BJ (cell line): ENCODE results near the gene NOS1. TPM values are rescaled to one million over a fixed set of nuclear protein-coding genes. Genes with fewer than 3 reads are reported as not detected.

Experiments used
- CTCF ChIA-PET: fragments of 350-600 bp; formaldehyde crosslinking; extraction: SDS; loops from one replicate; lab custom pipeline; 2021; ENCODE audit warnings: antibody characterized with exemption, inconsistent platforms; lab: Yijun Ruan, JAX
- POLR2A ChIA-PET: fragments of 300-600 bp; sonication (Branson Sonifier 250); formaldehyde crosslinking; extraction: SDS; loops from one replicate; lab custom pipeline; 2021; ENCODE audit warnings: antibody characterized with exemption; lab: Charles Lee
- DNase-seq: peaks from one replicate; pipeline ENCODE4 v3.0.0-alpha.2; 2011; ENCODE audit warnings: low read depth
- H3K27me3 ChIP-seq: 2 replicates; pipeline ENCODE4 v1.6.0; 2011; ENCODE audit warnings: low read length; ENCODE audit not compliant: control insufficient read depth, insufficient read depth
- H3K36me3 ChIP-seq: 2 replicates; pipeline ENCODE4 v1.5.1; 2011; ENCODE audit warnings: low read length; ENCODE audit not compliant: control insufficient read depth, insufficient read depth
- H3K4me3 ChIP-seq: 2 replicates; pipeline ENCODE4 v1.5.1; 2011; ENCODE audit warnings: low read depth, mild to moderate bottlenecking, control low read depth, low read length
- CTCF ChIP-seq: IDR thresholded peaks from 2 replicates; pipeline ENCODE4 v1.5.1; 2011; ENCODE audit warnings: low read depth, mild to moderate bottlenecking, control low read depth, inconsistent platforms, low read length, moderate library complexity; ENCODE audit not compliant: insufficient read depth
- polyA minus RNA-seq: library from RNA; depleted of rRNA, polyadenylated mRNA; stranded (reverse); fragments of >200 nt; gene quantifications from 2 replicates; pipeline ENCODE4 v1.2.3, GENCODE V29; 2011; rRNA and poly(A)+ RNA removed
- polyA plus RNA-seq: library from polyadenylated mRNA; depleted of rRNA; stranded (reverse); fragments of >200 nt; gene quantifications from 2 replicates; pipeline ENCODE4 v1.2.3, GENCODE V29; 2011; rRNA removed

NOS1 gene
- not detected in 2 replicates for polyA plus RNA-seq
- not detected in 2 replicates for polyA minus RNA-seq

GRCh38 chr12:117361347-117361751 lies at the start of gene NOS1:
Gene NOS1, minus strand, starts transcription at chr12:117361626. Its CDS starts 30,557 bp downstream, at chr12:117331069.
- CTCF ChIA-PET, result interaction anchor here (14.8 kb wide), 1 partner anchor 475 kb away, joined by 342 read pairs; no protein-coding TSS in a partner anchor
- POLR2A ChIA-PET, result no interaction called here
- no peak for TF ChIP-seq CTCF
- H3K27me3 ChIP-seq, result peaks cover 13% of the 10 kb centered on the region
- no peak within 1 kb of the TSS for H3K4me3 ChIP-seq
- H3K36me3 ChIP-seq, result no peaks in the 10 kb centered on the region
- DNase-seq, result no peak

GRCh38 chr12:117409286-117409685 lies 47.9 kb upstream of the NOS1 start:
- ChIA-PET POLR2A (no interaction called here), CTCF (no interaction called here)
- no peak for TF ChIP-seq CTCF
- Histone ChIP-seq H3K27me3 (no peaks in the 10 kb centered on the region), H3K36me3 (no peaks in the 10 kb centered on the region), H3K4me3 (no peak overlapping the region)
- DNase-seq, result no peak

GRCh38 chr12:117408161-117408791 lies 46.9 kb upstream of the NOS1 start:
- CTCF ChIA-PET, result no interaction called here
- H3K27me3 ChIP-seq, result no peaks in the 10 kb centered on the region
- no peaks in the 10 kb centered on the region for H3K36me3 ChIP-seq
- TF ChIP-seq CTCF, result no peak
- peak; percentile 1 for DNase-seq
- POLR2A ChIA-PET, result no interaction called here
- H3K4me3 ChIP-seq, result no peak overlapping the region

GRCh38 chr12:117404940-117405339 lies 43.5 kb upstream of the NOS1 start:
- H3K27me3 ChIP-seq, result no peaks in the 10 kb centered on the region
- ChIA-PET CTCF (interaction anchor here (1.8 kb wide), 1 partner anchor 11 kb away, joined by 3 read pairs; no protein-coding TSS in a partner anchor), POLR2A (no interaction called here)
- no peaks in the 10 kb centered on the region for H3K36me3 ChIP-seq
- DNase-seq, result no peak
- no peak for TF ChIP-seq CTCF
- H3K4me3 ChIP-seq, result no peak overlapping the region

GRCh38 chr12:117404203-117404853 lies 42.9 kb upstream of the NOS1 start:
- Histone ChIP-seq H3K4me3 (no peak overlapping the region), H3K36me3 (no peaks in the 10 kb centered on the region), H3K27me3 (no peaks in the 10 kb centered on the region)
- TF ChIP-seq CTCF, result no peak
- ChIA-PET CTCF (no interaction called here), POLR2A (no interaction called here)
- DNase-seq, result no peak
